Fibroblast of lung (primary cell): Measurements from ENCODE around the gene CD48. TPM values are rescaled to one million over a fixed set of nuclear protein-coding genes. Genes with fewer than 3 reads are reported as not detected.

ENCODE experiments used
- DNase-seq, 2 donors: peaks; one replicate each; pipeline versions ENCODE4 v3.0.0 to v3.0.0-alpha.2; 2010; ENCODE audit warnings: low read depth in 2 of 2
- H2AFZ ChIP-seq: 2 replicates; pipeline ENCODE4 v1.5.1; 2012; ENCODE audit warnings: low read length, control low read depth, inconsistent platforms
- H3K27ac ChIP-seq: 2 replicates; pipeline ENCODE4 v1.5.1; 2011; ENCODE audit warnings: low read length, control low read depth; ENCODE audit not compliant: insufficient read depth
- H3K27me3 ChIP-seq: 2 replicates; pipeline ENCODE4 v1.5.1; 2011; ENCODE audit warnings: mild to moderate bottlenecking, low read length; ENCODE audit not compliant: control insufficient read depth, insufficient read depth
- H3K36me3 ChIP-seq: 2 replicates; pipeline ENCODE4 v1.5.1; 2011; ENCODE audit warnings: low read length; ENCODE audit not compliant: control insufficient read depth, insufficient read depth
- H3K4me1 ChIP-seq: 2 replicates; pipeline ENCODE4 v1.5.1; 2011; ENCODE audit warnings: low read length; ENCODE audit not compliant: control insufficient read depth, insufficient read depth; ENCODE audit errors: extremely low read depth
- H3K4me2 ChIP-seq: 2 replicates; pipeline ENCODE4 v1.5.1; 2011; ENCODE audit warnings: low read length, control low read depth; ENCODE audit not compliant: insufficient read depth; ENCODE audit errors: extremely low read depth
- H3K4me3 ChIP-seq, 4 experiments: fragments of 200-600 bp in 1 of 4; sonication (generic) in 1 of 4; replicated peaks in 1 of 4; 2 replicates each; pipeline ENCODE4 v1.5.1; 2011 to 2016; ENCODE audit warnings: low read length in 4 of 4, low read depth in 3 of 4, mild to moderate bottlenecking in 3 of 4, control low read depth in 2 of 4, inconsistent platforms in 1 of 4, mixed read lengths in 1 of 4; ENCODE audit not compliant: insufficient read depth in 1 of 4; ENCODE audit errors: control extremely low read depth in 1 of 4
- H3K79me2 ChIP-seq: 2 replicates; pipeline ENCODE4 v1.5.1; 2012; ENCODE audit warnings: mild to moderate bottlenecking, low read length, inconsistent platforms; ENCODE audit not compliant: control insufficient read depth, insufficient read depth
- H3K9ac ChIP-seq: 2 replicates; pipeline ENCODE4 v1.5.1; 2011; ENCODE audit warnings: mild to moderate bottlenecking, low read length, control low read depth; ENCODE audit not compliant: insufficient read depth
- H3K9me3 ChIP-seq: 2 replicates; pipeline ENCODE4 v1.5.1; 2012; ENCODE audit warnings: low read depth, low read length; ENCODE audit not compliant: control insufficient read depth, insufficient read depth
- H4K20me1 ChIP-seq: 2 replicates; pipeline ENCODE4 v1.5.1; 2011; ENCODE audit warnings: low read length; ENCODE audit not compliant: control insufficient read depth, insufficient read depth; ENCODE audit errors: extremely low read depth
- CTCF ChIP-seq, 2 donors: IDR thresholded peaks in 1 of 2; conservative IDR thresholded peaks in 1 of 2; 1 replicate in 1 of 2; 2 replicates in 1 of 2; pipeline ENCODE4 v1.5.1; 2011 to 2012; ENCODE audit warnings: low read length in 2 of 2, control low read depth in 1 of 2, inconsistent platforms in 1 of 2, low read depth in 1 of 2, mild to moderate bottlenecking in 1 of 2
- EZH2 ChIP-seq: IDR thresholded peaks from 2 replicates; pipeline ENCODE4 v1.5.1; 2012; ENCODE audit warnings: low read length, control low read depth, mild to moderate bottlenecking; ENCODE audit errors: missing control alignments
- polyA plus RNA-seq, 2 donors: library from polyadenylated mRNA; depleted of rRNA in 1 of 2; stranded (reverse) in 1 of 2; unstranded in 1 of 2; fragments of >200 nt; gene quantifications; 2 replicates each; pipeline ENCODE4 v1.2.1, GENCODE V29; 2011 to 2012; ENCODE audit warnings: missing spikeins in 1 of 2
- total RNA-seq: library from RNA; depleted of rRNA; stranded (reverse); fragments of >200 nt; gene quantifications from 2 replicates; pipeline ENCODE4 v1.2.1, GENCODE V29; 2014

CD48 gene
- total and polyA plus RNA-seq, 2 donors (not counting 1 experiment from before 2014, with no cell fraction given), result not detected

- no peaks in the 10 kb centered on the region for H3K9me3 ChIP-seq
- no peak overlapping the region for H3K9ac ChIP-seq
- no peak overlapping the region for H3K27ac ChIP-seq
- DNase-seq, result no peak
- H3K27me3 ChIP-seq, result no peaks in the 10 kb centered on the region
- no peaks in the 10 kb centered on the region for H3K36me3 ChIP-seq
- no peaks in the 10 kb centered on the region for H3K79me2 ChIP-seq
- H4K20me1 ChIP-seq, result no peaks in the 10 kb centered on the region
- no peak overlapping the region for H3K4me3 ChIP-seq
- H3K4me1 ChIP-seq, result no peaks in the 10 kb centered on the region
- H3K4me2 ChIP-seq, result no peak overlapping the region
- TF ChIP-seq EZH2 (no peak), CTCF (conservative IDR thresholded peaks at IDR 0.05 in 1 of 2, IDR thresholded peaks at IDR 0.05 in 1 of 2; ENCODE audit: low read depth in 1 of 2, low read length in 2 of 2) (no peak)
- no peak overlapping the region for H2AFZ ChIP-seq
These were observed 43.8 kb upstream of the CD48 start for GRCh38 chr1:160755461-160755860.

- Histone ChIP-seq H2AFZ (no peak overlapping the region), H3K36me3 (no peaks in the 10 kb centered on the region), H3K4me1 (no peaks in the 10 kb centered on the region), H3K27me3 (no peaks in the 10 kb centered on the region), H3K9ac (no peak overlapping the region), H3K9me3 (no peaks in the 10 kb centered on the region), H3K79me2 (no peaks in the 10 kb centered on the region), H3K4me3 (no peak overlapping the region), H3K27ac (no peak overlapping the region), H4K20me1 (no peaks in the 10 kb centered on the region), H3K4me2 (no peak overlapping the region)
- no peak for TF ChIP-seq EZH2
- no peak for TF ChIP-seq CTCF (conservative IDR thresholded peaks at IDR 0.05 in 1 of 2, IDR thresholded peaks at IDR 0.05 in 1 of 2; ENCODE audit: low read depth in 1 of 2, low read length in 2 of 2)
- no peak for DNase-seq
These were observed 42.0 kb upstream of the CD48 start for GRCh38 chr1:160753594-160753993.

GRCh38 chr1:160752924-160753323, 41.3 kb upstream of the CD48 start:
- Histone ChIP-seq H2AFZ (no peak overlapping the region), H3K27ac (no peak overlapping the region), H3K4me3 (no peak overlapping the region), H3K4me1 (no peaks in the 10 kb centered on the region), H3K4me2 (no peak overlapping the region), H3K9me3 (no peaks in the 10 kb centered on the region), H3K79me2 (no peaks in the 10 kb centered on the region), H3K9ac (no peak overlapping the region), H3K27me3 (no peaks in the 10 kb centered on the region), H3K36me3 (no peaks in the 10 kb centered on the region), H4K20me1 (no peaks in the 10 kb centered on the region)
- no peak for DNase-seq
- TF ChIP-seq CTCF (conservative IDR thresholded peaks at IDR 0.05 in 1 of 2, IDR thresholded peaks at IDR 0.05 in 1 of 2; ENCODE audit: low read depth in 1 of 2, low read length in 2 of 2), result no peak
- no peak for TF ChIP-seq EZH2
